Endodermal cell (in vitro differentiated cells): ENCODE data around the gene VCAN. TPM values are rescaled to one million over a fixed set of nuclear protein-coding genes. Genes with fewer than 3 reads are reported as not detected.

ENCODE experiments used
- DNase-seq: peaks from one replicate; pipeline ENCODE4 v3.0.0-alpha.2; 2017
- H3K27ac ChIP-seq: 2 replicates; pipeline ENCODE4 v1.5.1; 2013; ENCODE audit warnings: mild to moderate bottlenecking, low read depth, low read length, moderate library complexity
- H3K27me3 ChIP-seq: 2 replicates; pipeline ENCODE4 v1.6.1; 2013; ENCODE audit warnings: mild to moderate bottlenecking, low read length, moderate library complexity; ENCODE audit not compliant: insufficient read depth, control insufficient read depth, poor library complexity, severe bottlenecking
- H3K36me3 ChIP-seq: 2 replicates; pipeline ENCODE4 v1.7.0; 2013; ENCODE audit warnings: mild to moderate bottlenecking, low read length, moderate library complexity; ENCODE audit not compliant: control insufficient read depth, insufficient read depth
- H3K4me1 ChIP-seq: one replicate; pipeline ENCODE4 v1.7.0; 2013; ENCODE audit warnings: low read length; ENCODE audit not compliant: control insufficient read depth, insufficient read depth
- H3K4me3 ChIP-seq: 2 replicates; pipeline ENCODE4 v1.5.1; 2013; ENCODE audit warnings: mild to moderate bottlenecking, low read length, moderate library complexity
- H3K9ac ChIP-seq: 2 replicates; pipeline ENCODE4 v1.6.1; 2013; ENCODE audit warnings: mild to moderate bottlenecking, low read length, moderate library complexity; ENCODE audit not compliant: poor library complexity, severe bottlenecking; ENCODE audit errors: extremely low read depth
- H3K9me3 ChIP-seq: 2 replicates; pipeline ENCODE4 v1.6.1; 2013; ENCODE audit warnings: mild to moderate bottlenecking, low read length, moderate library complexity; ENCODE audit not compliant: control insufficient read depth
- H3K27ac Mint-ChIP-seq: 2 replicates; pipeline ENCODE4 v1.8.0; 2020; ENCODE audit warnings: mixed read lengths
- H3K27me3 Mint-ChIP-seq: 2 replicates; pipeline ENCODE4 v1.8.0; 2021; ENCODE audit warnings: mild to moderate bottlenecking, mixed read lengths; ENCODE audit not compliant: insufficient read depth
- H3K36me3 Mint-ChIP-seq: 2 replicates; pipeline ENCODE4 v1.8.0; 2020; ENCODE audit warnings: low read depth, mixed read lengths
- H3K4me1 Mint-ChIP-seq: 2 replicates; pipeline ENCODE4 v1.8.0; 2020; ENCODE audit warnings: mixed read lengths
- H3K4me3 Mint-ChIP-seq: 2 replicates; pipeline ENCODE4 v1.8.0; 2020; ENCODE audit warnings: mild to moderate bottlenecking, moderate library complexity, mixed read lengths
- H3K9me3 Mint-ChIP-seq: 2 replicates; pipeline ENCODE4 v1.8.0; 2020; ENCODE audit warnings: mild to moderate bottlenecking, mixed read lengths
- CTCF ChIP-seq: fragments of 200-600 bp; sonication (generic); conservative IDR thresholded peaks from 2 replicates; pipeline ENCODE4 v1.5.0; 2021; ENCODE audit warnings: antibody characterized with exemption, mild to moderate bottlenecking
- WGBS, 2 experiments: methylation state at CpG; one replicate each; pipeline versions ENCODE4 v1.1.5 to v1.1.7; 2013; ENCODE audit warnings: missing lambda C conversion rate in 2 of 2, mixed read lengths in 1 of 2; ENCODE audit not compliant: insufficient coverage in 1 of 2, insufficient read length in 1 of 2; 5-methylcytosine and 5-hydroxymethylcytosine counted together
- total RNA-seq, 2 donors: library from RNA; stranded (reverse); fragmentation: NEBNext Ultra II Directional in 1 of 2; extraction: Animal tissue kit (Norgen Biotek cat#: 25700) in 1 of 2; gene quantifications; 2 replicates in 1 of 2; 3 replicates in 1 of 2; pipeline ENCODE4 v1.2.1, GENCODE V29; 2021

The VCAN gene
- total RNA-seq, 2 donors from 2014 or later: 363 to 397 TPM

DNA sequence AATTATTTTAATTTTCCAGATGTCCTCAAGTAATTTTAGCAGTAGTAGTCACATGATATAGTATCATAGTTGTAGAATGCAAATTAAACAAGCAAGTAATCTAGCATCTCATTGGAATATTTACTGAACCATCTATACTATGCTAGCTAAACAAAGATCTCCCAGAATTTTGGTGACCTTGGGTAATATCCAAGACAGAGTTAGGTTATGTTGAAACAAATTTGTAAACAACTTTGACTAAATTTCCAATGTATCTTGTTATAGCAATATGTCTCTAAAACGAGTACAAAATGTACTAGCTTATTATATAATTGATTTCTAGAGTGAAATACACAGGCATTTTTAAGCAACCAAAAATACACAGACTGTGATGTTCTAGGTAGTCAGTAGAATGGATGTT lies 41.5 kb downstream of the VCAN start:
- no peak overlapping the region for H3K27ac ChIP-seq
- DNase-seq: no peak
- H3K4me3 ChIP-seq: no peak overlapping the region
- no peak for TF ChIP-seq CTCF
- peaks cover 58% of the 10 kb centered on the region for H3K36me3 Mint-ChIP-seq
- H3K36me3 ChIP-seq: peaks cover 22% of the 10 kb centered on the region
- no peaks in the 10 kb centered on the region for H3K4me1 Mint-ChIP-seq
- H3K27me3 ChIP-seq: no peaks in the 10 kb centered on the region
- H3K9ac ChIP-seq: no peak overlapping the region
- no peaks in the 10 kb centered on the region for H3K9me3 ChIP-seq
- H3K27ac Mint-ChIP-seq: no peak overlapping the region
- H3K27me3 Mint-ChIP-seq: no peaks in the 10 kb centered on the region
- no peak overlapping the region for H3K4me3 Mint-ChIP-seq
- no CpG with 5 or more reads among the region's 1 CpG for WGBS, 2 experiments
- H3K4me1 ChIP-seq: no peaks in the 10 kb centered on the region
- H3K9me3 Mint-ChIP-seq: no peaks in the 10 kb centered on the region

GRCh38 chr5:83513491-83513890 lies 41.9 kb downstream of the VCAN start:
- Mint-ChIP-seq H3K27me3 (no peaks in the 10 kb centered on the region), H3K4me3 (no peak overlapping the region), H3K4me1 (no peaks in the 10 kb centered on the region), H3K36me3 (peaks cover 59% of the 10 kb centered on the region), H3K27ac (no peak overlapping the region), H3K9me3 (no peaks in the 10 kb centered on the region)
- no peak for TF ChIP-seq CTCF
- peaks cover 26% of the 10 kb centered on the region for H3K36me3 ChIP-seq
- H3K4me3 ChIP-seq: no peak overlapping the region
- H3K9ac ChIP-seq: no peak overlapping the region
- no peaks in the 10 kb centered on the region for H3K27me3 ChIP-seq
- H3K9me3 ChIP-seq: no peaks in the 10 kb centered on the region
- WGBS, 2 experiments: 95% methylated on average over 2 to 3 of the region's 3 CpGs
- DNase-seq: no peak
- no peaks in the 10 kb centered on the region for H3K4me1 ChIP-seq
- no peak overlapping the region for H3K27ac ChIP-seq

- no peak for DNase-seq
- H3K27me3 ChIP-seq: no peaks in the 10 kb centered on the region
- Mint-ChIP-seq H3K4me1 (no peaks in the 10 kb centered on the region), H3K27ac (no peak overlapping the region), H3K4me3 (no peak overlapping the region), H3K36me3 (peaks cover 68% of the 10 kb centered on the region), H3K9me3 (no peaks in the 10 kb centered on the region), H3K27me3 (no peaks in the 10 kb centered on the region)
- no peak overlapping the region for H3K4me3 ChIP-seq
- WGBS, 2 experiments: 85 to 100% methylated on average over 2 of the region's 2 CpGs
- no peaks in the 10 kb centered on the region for H3K9me3 ChIP-seq
- no peaks in the 10 kb centered on the region for H3K4me1 ChIP-seq
- no peak overlapping the region for H3K9ac ChIP-seq
- no peak for TF ChIP-seq CTCF
- peaks cover 50% of the 10 kb centered on the region for H3K36me3 ChIP-seq
- H3K27ac ChIP-seq: no peak overlapping the region
Observed at GRCh38 chr5:83516377-83516776, 44.8 kb downstream of the VCAN start.
